ENCODE results near the gene FXR1.
"Not testable (repeated sequence)": the region's sequence is repeated elsewhere in the genome, so short reads cannot be mapped to it uniquely, and the experiment has no call there.

The FXR1 gene

GRCh38 chr3:180934638-180935037, 22.2 kb downstream of the FXR1 start:
- no peak for DNase-seq (ENCODE audit: low read depth)

GRCh38 chr3:180940826-180941225, 28.4 kb downstream of the FXR1 start:
- no peak for DNase-seq (ENCODE audit: low read depth)

GRCh38 chr3:180947761-180948390, 35.4 kb downstream of the FXR1 start:
- no peak for DNase-seq (ENCODE audit: low read depth)

GRCh38 chr3:180959691-180960090, 47.2 kb downstream of the FXR1 start:
- no peak for DNase-seq (ENCODE audit: low read depth)

GRCh38 chr3:180961087-180961486, 48.6 kb downstream of the FXR1 start:
- DNase-seq (ENCODE audit: low read depth), result no peak

GRCh38 chr3:180961552-180961951, 49.1 kb downstream of the FXR1 start:
- DNase-seq (ENCODE audit: low read depth), result no peak

DNA sequence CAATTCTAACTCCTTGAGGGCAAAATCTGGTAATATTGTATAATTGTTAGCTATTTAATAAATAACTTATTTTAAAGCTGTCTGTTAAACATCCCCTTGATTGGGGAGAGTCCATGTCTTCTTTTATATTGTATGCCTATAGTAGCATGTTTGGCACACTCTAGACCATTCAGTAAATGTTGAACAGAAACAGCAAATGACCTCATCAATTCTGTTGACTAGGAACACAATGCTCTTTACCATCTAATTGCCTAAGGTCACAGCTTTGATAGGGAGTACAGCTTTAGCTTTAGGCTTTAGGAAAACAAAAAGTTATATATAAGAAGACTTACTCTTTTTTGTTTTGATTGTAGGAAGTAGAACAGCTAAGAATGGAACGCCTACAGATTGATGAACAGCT, 50.1 kb downstream of the FXR1 start:
- DNase-seq (ENCODE audit: low read depth), result no peak

- DNase-seq (ENCODE audit: low read depth), result no peak
Measured at GRCh38 chr3:180970931-180971330, 58.5 kb downstream of the FXR1 start.

DNA sequence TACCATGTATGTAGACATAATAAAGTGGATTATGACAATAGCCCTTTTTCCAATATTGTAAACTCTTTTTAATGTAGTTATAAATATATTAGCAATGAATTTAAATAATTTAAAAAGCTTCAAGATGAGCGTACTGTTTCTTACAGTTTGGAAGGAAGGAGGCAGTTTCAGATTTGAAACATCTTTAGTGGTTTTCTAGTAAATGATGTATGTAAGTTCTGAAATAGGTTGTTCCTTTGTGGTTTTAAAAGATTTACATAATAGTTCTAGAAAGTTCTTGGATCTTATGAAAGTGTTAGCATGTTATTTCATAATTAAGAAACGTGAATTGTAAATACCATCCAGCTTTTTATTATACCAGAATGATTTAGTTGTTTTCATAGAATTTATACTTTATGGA, 61.1 kb downstream of the FXR1 start:
- DNase-seq (ENCODE audit: low read depth), result no peak

GRCh38 chr3:180974286-180974685, 61.8 kb downstream of the FXR1 start:
- DNase-seq (ENCODE audit: low read depth), result no peak

DNA sequence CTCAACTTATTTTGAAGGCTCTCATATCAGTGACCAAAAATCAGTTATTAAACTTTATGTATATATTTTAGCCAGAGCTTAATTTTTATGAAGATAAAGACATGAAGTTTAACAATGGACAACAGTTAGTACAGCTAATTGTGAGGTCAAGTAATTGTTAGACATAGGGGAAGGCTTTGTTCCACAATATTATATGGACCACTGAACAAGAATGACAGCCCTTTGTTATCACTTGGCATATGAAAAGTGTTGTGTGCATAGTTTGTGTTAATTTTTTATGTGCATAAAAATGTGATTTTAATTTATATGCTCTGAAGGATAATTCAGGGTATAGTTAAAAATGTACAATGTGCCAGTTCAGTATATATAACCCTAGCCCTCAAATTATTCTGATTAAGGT, 65.0 kb downstream of the FXR1 start:
- no peak for DNase-seq (ENCODE audit: low read depth)

- no peak for DNase-seq (ENCODE audit: low read depth)
Measured at GRCh38 chr3:180979961-180980360, 67.5 kb downstream of the FXR1 start.

DNA sequence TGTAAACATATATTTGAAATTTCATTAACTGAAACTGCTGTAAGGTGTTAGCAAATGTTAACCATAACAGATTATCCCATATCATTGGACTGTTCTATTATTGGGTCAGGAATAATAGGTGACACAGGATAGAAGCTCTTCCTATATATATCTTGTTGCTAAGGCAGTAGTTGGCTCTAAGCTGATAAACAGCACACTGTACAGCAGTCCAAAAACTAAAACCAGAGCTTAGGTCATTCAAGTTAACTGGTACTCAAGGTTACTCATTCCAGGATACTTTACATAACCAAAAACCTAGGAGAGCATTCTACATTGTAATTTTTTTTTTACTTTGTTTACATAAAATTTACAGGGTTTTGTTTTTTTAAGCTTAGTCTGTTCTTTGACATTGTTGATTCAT, 68.1 kb downstream of the FXR1 start:
- no peak for DNase-seq (ENCODE audit: low read depth)

GRCh38 chr3:180981912-180982311, 69.4 kb downstream of the FXR1 start:
- no peak for DNase-seq (ENCODE audit: low read depth)

DNA sequence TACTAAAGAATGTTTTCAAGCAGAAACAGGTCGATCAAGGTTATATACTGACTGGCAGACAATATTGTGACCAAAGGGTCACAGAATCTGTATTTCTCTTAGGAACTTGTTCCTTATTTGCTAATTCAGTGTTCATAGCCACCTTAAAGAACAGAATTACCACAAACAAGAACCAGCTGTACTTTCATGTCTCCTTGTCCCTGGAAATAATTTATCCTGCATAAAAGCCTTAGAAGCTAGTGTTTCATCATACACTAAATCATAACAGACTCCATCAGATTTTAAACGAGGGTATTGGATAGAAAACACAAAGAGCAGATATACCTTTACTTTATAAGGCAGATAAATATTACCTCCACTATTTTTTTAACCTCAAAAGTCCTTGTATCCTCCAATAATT, 70.7 kb downstream of the FXR1 start:
- no peak for DNase-seq (ENCODE audit: low read depth)

GRCh38 chr3:180986366-180986765, 73.9 kb downstream of the FXR1 start:
- not testable (repeated sequence) for DNase-seq (ENCODE audit: low read depth)

DNA sequence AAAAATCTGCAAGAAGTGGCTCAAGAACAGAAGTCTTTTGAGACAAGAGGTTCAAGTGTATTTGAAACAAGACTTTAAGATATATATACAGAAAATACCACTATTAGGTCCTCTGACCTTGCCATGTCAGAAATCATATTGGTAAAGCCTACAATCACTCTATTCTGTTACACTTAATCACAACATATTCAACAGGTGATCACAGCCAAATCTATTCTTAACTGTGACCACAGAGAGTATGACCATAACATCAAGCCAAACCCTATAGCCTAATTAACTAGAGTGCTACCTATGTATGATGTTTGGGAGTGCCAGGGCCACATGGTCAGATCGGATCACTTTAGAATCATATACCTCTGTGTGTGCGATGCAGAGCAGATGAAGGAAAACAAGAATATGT, 74.9 kb downstream of the FXR1 start:
- DNase-seq (ENCODE audit: low read depth), result no peak

DNA sequence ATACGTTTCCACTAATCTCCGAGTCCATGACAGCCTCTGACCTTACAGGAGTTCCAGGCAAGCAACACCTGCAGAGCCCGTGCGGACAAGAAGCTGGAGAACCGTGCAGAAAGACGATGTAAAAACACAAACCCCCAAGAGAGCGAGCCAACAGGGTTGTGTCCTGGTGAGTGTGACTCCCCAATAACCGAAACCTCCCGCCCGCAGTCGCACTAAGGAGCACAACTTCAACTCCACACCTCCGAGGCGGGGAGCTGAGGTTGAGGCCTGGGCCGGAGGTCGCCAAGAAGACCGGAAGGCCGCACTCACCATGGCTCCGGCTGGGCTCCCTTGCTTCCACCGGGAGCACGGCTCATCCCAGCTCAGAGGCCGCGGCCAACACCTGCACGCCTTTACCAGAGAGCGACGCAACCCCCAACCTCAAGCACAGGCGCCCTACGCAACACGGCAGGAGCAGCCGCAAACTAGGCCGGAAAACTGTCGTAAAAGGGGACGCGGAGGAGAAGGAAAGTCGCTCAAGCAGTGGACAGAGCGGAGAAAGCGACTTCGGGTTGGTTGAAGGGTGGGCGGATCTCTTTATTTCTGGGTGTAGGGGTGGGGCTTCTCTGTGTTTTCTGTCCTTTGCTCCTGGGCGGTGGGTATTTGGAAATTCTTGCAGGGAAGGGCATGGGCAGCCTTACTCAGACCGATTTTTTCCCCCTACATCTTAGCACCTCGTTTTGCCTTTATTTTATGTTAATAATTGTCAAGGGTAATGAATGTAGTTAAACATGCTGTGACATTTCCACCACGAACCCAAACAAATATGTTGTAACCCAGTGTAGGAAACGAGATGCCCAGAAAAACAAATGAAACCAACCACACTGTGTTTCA, 77.1 kb downstream of the FXR1 start, which contains the start of gene DNAJC19:
DNAJC19 (minus strand) TSS at position 446 of the 873 bp plus-strand sequence; CDS start at position 312, 134 bp downstream.
- DNase-seq (ENCODE audit: low read depth), result peak; percentile 84

GRCh38 chr3:180990505-180990904, 78.0 kb downstream of the FXR1 start:
- DNase-seq (ENCODE audit: low read depth), result no peak

GRCh38 chr3:180996415-180996932, 84.0 kb downstream of the FXR1 start:
- DNase-seq (ENCODE audit: low read depth), result no peak

GRCh38 chr3:181002331-181002730, 89.9 kb downstream of the FXR1 start:
- not testable (repeated sequence) for DNase-seq (ENCODE audit: low read depth)

GRCh38 chr3:181003469-181003868, 91.0 kb downstream of the FXR1 start:
- DNase-seq (ENCODE audit: low read depth), result not testable (repeated sequence)

- DNase-seq (ENCODE audit: low read depth), result no peak
Measured at GRCh38 chr3:181006541-181006940, 94.1 kb downstream of the FXR1 start.

Data from stimulated activated CD8-positive, alpha-beta memory T cell treated with anti-CD3 and anti-CD28 coated beads, Interleukin-4, amount 100 ng/mL, for 24 hours (primary cell).